Urothelium cell line (cell line): ENCODE measurements around the gene FOXP1.

Experiments
- DNase-seq: peaks from one replicate; pipeline ENCODE4 v3.0.0; 2011; ENCODE audit warnings: low spot score, mixed read lengths
- FAIRE-seq: peaks from 2 replicates; lab custom pipeline; 2011; peaks lifted over from hg19 to GRCh38; lab: Jason Lieb, UNC

Gene FOXP1

DNA sequence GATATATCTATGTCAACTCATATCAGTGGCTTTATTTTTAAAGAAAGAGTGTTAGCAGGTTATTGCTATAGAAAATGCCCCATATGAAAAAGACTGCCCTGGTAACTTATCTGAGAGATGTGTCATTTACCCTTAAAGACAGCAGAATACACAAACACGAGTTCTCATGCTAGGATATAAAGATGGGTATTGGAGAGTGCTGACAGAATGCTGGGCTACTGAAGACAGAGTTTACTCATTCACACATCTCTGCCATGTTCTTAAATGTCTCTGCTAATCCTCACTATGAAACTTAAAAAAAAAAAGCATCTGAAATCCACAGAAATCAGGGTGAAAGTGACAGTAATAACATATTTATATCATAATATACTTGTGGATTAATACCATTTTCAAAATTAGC, 126.7 kb downstream of the FOXP1 start:
- no peak for FAIRE-seq
- no peak for DNase-seq

GRCh38 chr3:71456156-71456555, 127.4 kb downstream of the FOXP1 start:
- DNase-seq (no peak), FAIRE-seq (no peak)

DNA sequence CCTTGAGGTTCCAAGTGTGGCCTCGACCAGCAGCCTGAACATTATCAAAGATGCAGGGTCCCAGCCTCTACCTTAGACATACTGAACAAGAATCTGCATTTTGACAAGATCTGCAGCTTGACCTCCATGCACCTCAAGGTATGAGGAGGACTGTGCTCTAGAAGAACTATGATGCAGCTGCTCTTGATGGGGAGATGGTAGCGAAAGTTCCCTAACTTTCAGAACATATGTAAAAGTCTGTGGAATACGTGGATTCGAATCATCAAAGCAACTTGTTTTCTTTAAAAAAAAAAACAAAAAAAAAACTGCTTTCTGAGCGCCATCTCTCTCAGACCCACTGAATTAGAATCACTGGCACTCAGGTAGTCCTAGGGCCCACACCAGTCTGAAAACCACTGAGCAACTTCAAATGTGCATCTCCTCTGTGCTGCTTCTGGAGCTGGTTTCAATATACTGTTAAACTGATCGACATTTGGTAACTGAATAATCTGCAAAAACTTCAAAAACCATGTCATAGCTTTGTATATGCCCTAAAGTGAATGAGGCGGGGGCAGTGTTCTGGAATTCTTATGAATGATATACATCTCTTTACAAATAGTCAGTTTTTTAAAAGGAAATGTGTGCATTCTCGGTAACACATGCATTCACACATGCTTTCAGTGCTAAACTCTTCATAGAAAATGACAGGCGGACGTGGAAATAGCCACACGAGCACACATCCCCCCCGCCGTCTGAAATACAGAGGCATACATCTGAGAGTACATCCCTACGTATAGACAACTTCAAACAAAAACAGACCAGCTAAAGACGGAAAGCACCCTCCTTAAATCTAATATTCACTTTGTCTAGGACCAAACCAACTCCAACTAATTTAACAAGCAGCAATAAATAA, 128.8 kb downstream of the FOXP1 start:
- DNase-seq, result no peak
- no peak for FAIRE-seq

GRCh38 chr3:71453822-71454511, 129.6 kb downstream of the FOXP1 start:
- no peak for FAIRE-seq
- no peak for DNase-seq

GRCh38 chr3:71453319-71453718, 130.2 kb downstream of the FOXP1 start:
- DNase-seq (no peak), FAIRE-seq (no peak)

GRCh38 chr3:71451812-71452211, 131.7 kb downstream of the FOXP1 start:
- DNase-seq, result no peak
- no peak for FAIRE-seq

- FAIRE-seq, result no peak
Measured at GRCh38 chr3:71451060-71451459, 132.5 kb downstream of the FOXP1 start.

GRCh38 chr3:71450162-71450561, 133.4 kb downstream of the FOXP1 start:
- FAIRE-seq, result no peak
- no peak for DNase-seq

More at GRCh38 chr3:71451060-71451459, 132.5 kb downstream of the FOXP1 start:
- no peak for DNase-seq

GRCh38 chr3:71447803-71448202, 135.7 kb downstream of the FOXP1 start:
- FAIRE-seq (no peak), DNase-seq (no peak)

- DNase-seq, result no peak
- no peak for FAIRE-seq
Measured at GRCh38 chr3:71447197-71447596, 136.3 kb downstream of the FOXP1 start.

DNA sequence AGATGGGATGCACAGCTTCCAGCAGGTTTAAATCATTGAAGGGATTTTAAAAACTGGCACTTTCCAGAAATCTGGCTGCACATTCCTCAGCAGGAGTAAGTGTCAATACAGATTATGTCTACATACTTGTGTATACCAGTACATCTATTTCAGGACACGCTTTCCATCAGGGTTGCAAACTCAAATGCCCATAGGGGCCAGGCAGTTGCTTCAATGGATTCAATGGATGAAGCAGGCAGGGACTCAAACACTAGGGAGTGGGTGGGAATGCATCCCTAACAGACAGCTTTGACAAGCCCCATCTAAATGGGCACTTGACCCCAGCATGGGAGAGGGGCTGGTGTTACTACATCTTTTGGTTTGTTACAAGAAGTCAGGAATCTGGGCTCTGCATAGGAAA, 136.8 kb downstream of the FOXP1 start:
- DNase-seq (no peak), FAIRE-seq (no peak)

GRCh38 chr3:71446260-71446659, 137.3 kb downstream of the FOXP1 start:
- DNase-seq (no peak), FAIRE-seq (no peak)

DNA sequence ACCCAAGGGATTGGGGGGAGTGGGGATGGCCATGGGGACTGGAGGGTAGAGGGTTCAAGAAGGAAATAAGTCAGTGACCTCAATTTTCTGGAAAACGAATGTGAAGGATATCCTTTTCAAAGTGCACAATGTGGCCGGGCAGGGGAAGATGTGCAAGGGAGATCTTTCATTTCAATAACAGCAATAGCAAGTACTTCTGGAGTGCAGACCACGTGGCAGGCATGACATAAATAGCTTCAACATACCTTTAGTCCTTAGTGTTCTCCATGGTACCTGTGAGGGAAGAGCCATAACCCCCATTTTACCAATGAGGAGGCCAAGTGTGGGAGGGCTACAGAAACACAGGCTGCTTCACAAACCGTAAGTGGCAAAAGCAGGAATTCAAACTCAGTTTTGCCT, 138.7 kb downstream of the FOXP1 start:
- DNase-seq, result no peak
- no peak for FAIRE-seq

- FAIRE-seq (no peak), DNase-seq (peak; percentile 61)
Measured at GRCh38 chr3:71444028-71444860, 139.3 kb downstream of the FOXP1 start.

DNA sequence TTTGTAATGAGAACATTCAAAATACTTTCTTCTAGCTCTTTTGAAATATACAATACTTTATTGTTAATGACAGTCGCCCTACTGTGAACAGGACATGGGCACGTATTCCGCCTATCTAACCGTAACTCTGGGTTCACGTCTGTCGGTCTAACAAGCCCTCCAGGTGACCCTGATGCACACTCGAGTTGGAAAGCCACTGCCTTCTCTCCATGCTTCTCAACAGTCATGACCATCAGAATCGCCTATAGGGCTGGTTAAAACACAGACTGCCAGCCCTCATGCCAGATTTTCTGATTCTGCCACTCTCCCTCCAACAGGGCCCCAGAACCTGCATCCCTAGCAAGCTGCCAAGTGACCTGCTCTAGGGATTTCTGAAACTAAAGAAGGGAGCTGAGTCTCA, 140.2 kb downstream of the FOXP1 start:
- DNase-seq (no peak), FAIRE-seq (no peak)

DNA sequence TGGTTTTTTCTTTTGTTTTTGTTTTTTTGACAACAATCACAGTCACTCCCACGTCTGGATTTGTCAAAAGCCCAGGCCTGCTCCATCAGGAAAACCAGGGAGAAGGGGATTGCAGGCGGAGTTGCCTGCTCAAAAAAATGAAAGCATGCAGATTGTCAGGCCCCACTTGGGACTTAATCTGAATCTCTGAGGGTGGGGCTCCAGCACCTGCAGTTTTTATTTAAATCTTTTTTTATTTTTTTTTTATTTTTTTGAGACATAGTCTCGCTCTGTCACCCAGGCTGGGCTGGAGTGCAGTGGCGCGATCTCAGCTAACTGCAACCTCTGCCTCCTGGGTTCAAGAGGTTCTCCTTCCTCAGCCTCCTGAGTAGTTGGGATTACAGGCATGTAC, 140.9 kb downstream of the FOXP1 start:
- DNase-seq, result no peak
- FAIRE-seq, result no peak

- DNase-seq, result no peak
- no peak for FAIRE-seq
Measured at GRCh38 chr3:71441925-71442651, 141.4 kb downstream of the FOXP1 start.

DNA sequence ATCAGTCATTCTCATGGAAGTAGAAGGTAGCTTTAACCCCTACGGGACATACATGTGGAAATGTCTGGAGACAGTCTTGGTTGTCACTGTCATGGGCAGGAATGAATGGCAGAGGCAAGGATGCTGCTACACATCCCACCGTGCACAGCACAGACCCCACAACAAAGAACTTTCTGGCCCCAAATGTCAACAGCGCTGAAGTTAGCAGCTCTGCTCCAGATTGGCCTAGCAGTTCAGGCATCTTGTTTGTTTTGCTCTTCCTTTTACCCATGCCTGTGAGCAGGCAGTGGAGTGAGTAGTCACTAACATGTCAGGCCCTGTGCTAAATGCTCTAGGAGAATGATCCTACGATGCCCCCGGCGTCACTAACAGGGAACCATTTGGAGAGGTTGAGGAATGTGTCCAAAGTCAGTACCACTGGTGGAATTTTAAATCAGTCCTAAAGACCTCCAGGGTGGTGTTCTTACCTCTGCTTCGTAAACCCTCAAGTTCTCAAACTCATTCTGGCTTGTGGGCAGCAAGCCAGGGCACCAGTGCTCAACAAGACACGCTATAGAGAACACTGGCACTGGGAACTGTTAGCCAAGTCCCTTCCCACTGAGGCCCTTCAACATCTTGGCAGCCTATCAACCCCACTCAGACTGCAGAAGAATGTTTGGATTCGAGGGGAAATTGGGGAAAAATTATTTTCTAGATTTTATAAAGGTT, 142.2 kb downstream of the FOXP1 start:
- FAIRE-seq (peak; percentile 46), DNase-seq (no peak)

DNA sequence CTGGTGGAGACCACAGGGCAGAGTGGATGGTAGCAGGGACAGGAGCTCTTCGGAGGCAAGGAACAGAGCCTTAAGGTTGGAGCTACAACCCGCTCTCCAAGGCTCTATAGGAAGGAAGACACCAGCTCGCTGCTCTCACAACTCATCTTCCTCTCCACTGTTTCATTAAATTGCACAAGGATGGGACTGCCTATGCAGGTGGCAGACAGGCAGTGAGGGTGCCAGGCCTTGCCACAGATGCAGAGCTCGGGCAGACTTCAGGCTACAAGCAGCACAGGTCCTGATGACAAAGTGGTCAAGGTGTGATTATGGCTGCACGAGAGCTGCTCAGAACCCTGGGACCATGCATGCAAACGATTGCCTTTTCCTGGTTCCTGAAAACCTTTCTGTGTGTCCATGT, 144.6 kb downstream of the FOXP1 start:
- FAIRE-seq, result no peak
- DNase-seq, result no peak

- no peak for FAIRE-seq
- DNase-seq, result no peak
Measured at GRCh38 chr3:71438071-71438685, 145.3 kb downstream of the FOXP1 start.
